ENCODE measurements around the gene CFAP73.
"Not testable (repeated sequence)": the region's sequence is repeated elsewhere in the genome, so short reads cannot be mapped to it uniquely, and the experiment has no call there.

CFAP73 gene

DNA sequence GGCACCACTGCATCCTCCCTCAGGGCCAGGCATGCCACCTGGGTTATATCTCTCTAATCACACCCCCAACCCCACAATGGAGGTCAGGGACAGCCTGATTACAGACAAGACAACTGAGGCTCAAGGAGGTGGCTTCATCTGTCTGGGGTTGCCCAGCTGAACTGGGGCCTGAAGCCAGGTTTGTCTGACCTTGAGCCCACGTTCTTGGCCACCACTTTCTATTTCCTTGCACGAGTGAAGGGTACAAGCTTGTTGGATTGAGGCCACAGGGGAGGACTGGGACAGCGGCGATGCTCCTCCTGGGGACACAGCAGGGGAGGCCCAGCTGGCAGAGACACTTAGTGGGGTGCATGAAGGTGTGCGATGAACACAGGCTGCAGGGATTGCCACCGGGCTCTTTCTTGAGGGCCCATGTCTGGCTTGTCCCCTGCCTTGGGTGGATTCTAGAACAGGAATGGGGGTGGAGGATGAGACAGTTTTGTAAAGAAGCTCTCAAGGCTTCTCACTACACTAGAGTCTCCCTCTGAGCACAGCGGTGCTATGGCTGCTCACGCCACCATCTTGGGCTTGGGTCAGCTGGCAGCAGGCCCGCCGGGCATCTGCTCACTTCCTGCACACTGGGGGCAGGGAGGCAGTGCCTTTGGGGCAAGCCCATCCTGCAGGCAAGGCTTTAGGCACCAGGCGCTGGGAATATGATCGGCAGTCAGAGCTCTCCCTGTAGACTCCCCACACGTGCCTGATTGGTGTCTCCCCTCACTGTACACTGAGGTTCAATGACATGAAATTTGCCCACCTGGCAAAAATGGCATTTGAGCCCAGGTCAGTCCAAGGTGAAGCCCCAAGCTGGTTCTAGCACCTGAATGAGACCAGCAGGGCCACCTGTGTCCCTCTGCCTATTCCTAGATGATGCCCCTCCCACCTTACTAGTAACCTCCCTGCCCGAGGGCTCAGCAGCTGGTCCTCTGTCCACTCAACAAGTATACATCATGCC, 52.0 kb downstream of the CFAP73 start:
- FAIRE-seq (no peak), DNase-seq (ENCODE audit: insufficient read length) (no peak)
- TF ChIP-seq TAF1 (IDR thresholded peaks at IDR 0.05; ENCODE audit: borderline replicate concordance, low read depth, low read length) (no peak), POLR2A (IDR thresholded peaks at IDR 0.05; ENCODE audit: low read depth, low read length) (no peak), POLR2AphosphoS5 (IDR thresholded peaks at IDR 0.05; ENCODE audit: low read depth, low read length) (no peak)

DNA sequence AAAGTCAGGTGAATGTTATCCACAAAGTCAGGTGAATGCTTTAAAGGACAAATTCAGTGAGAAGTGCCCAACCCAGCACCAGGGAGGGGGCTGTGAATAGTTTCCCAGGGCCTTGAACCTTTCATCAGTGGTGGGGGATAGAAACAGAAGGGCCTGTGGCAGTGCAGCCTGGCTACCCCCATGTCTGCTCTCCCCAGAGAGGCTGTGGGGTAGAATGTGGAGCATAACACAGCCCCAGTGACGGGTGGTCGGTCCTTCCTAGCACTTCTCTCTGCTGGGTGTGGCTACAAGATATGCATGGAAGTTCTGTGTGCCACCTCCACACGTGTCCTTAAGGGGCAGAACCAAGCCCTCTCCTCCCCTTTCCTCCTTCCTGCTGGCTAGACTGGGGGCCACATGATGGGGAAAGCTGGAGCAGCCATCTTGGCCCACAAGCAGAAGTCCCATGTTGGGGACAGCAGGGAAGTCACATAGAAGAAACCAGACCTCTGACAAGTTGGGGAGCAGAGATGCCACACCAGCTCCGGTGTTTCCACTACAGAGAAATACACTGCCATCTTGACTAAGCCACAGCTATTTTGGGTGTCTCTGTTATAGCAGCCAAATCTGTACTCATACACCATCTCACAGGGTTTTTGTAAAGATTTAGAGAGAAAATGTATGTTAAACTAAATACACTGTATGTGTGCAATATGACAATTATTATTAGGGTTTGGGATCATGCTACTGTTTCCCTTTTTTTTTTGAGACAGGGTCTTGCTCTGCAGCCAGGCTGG, 53.0 kb downstream of the CFAP73 start:
- TF ChIP-seq TAF1 (IDR thresholded peaks at IDR 0.05; ENCODE audit: borderline replicate concordance, low read depth, low read length), result no peak
- no peak for TF ChIP-seq POLR2AphosphoS5 (IDR thresholded peaks at IDR 0.05; ENCODE audit: low read depth, low read length)
- no peak for TF ChIP-seq POLR2A (IDR thresholded peaks at IDR 0.05; ENCODE audit: low read depth, low read length)
- FAIRE-seq (no peak), DNase-seq (ENCODE audit: insufficient read length) (no peak)

DNA sequence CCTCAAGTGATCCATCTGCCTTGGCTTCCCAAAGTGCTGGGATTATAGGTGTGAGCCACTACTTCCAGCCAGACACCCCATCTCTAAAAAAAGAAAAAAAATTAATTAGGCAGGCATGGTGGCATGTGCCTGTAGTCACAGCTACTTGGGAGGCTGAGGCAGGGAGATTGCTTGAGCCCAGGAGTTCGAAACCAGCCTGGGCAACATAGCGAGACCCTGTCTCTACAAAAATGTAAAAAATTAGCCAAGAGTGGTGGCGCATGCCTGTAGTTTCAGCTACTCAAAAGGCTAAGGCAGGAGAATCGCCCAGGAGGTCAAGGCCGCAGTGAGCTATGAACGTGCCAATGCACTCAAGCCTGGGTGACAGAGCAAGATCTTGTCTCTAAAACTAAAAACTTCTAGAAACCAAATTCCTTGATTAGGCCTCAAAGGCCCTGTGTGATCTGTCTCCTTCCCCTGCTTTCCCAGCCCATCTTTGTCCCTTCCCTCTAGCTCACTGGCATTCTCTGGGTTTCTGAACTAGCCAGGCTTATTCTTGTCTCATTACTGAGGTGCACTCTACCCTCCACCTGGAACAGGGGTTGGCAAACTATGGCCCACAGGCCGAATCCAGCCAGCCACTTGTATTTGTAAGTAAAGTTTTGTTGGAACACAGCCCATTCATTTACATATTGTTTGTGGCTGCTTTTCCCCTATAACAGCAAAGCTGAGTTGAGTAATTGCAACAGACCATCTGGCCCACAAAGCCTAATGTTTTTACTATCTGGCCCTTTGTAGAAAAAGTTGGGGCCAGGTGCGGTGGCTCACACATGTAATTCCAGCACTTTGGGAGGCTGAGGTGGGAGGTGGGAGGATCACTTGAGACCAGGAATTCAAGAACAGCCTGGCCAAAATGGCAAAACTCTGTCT, 54.6 kb downstream of the CFAP73 start:
- TF ChIP-seq POLR2A (IDR thresholded peaks at IDR 0.05; ENCODE audit: low read depth, low read length), result no peak
- TF ChIP-seq TAF1 (IDR thresholded peaks at IDR 0.05; ENCODE audit: borderline replicate concordance, low read depth, low read length), result no peak
- TF ChIP-seq POLR2AphosphoS5 (IDR thresholded peaks at IDR 0.05; ENCODE audit: low read depth, low read length), result no peak
- no peak for DNase-seq (ENCODE audit: insufficient read length)
- FAIRE-seq, result no peak

DNA sequence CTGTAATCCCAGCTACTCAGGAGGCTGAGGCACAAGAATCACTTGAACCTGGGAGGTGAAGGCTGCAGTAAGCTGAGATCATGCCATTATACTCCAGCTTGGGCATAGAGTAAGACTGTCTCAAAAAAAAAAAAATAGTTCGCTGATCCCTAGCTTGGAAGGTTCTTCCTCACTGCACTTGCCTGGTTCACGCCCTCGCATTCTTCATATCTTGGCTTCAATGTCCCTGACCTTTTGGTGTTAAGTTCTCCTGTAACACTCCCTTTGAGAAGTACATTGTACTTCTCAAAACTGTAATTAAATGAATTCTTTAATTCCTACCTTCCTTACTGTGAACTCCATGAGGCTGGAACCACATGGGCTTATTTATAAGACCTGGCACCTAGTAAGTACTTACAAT, 55.3 kb downstream of the CFAP73 start:
- no peak for FAIRE-seq
- no peak for TF ChIP-seq TAF1 (IDR thresholded peaks at IDR 0.05; ENCODE audit: borderline replicate concordance, low read depth, low read length)
- no peak for TF ChIP-seq POLR2AphosphoS5 (IDR thresholded peaks at IDR 0.05; ENCODE audit: low read depth, low read length)
- no peak for TF ChIP-seq POLR2A (IDR thresholded peaks at IDR 0.05; ENCODE audit: low read depth, low read length)
- DNase-seq (ENCODE audit: insufficient read length), result no peak

DNA sequence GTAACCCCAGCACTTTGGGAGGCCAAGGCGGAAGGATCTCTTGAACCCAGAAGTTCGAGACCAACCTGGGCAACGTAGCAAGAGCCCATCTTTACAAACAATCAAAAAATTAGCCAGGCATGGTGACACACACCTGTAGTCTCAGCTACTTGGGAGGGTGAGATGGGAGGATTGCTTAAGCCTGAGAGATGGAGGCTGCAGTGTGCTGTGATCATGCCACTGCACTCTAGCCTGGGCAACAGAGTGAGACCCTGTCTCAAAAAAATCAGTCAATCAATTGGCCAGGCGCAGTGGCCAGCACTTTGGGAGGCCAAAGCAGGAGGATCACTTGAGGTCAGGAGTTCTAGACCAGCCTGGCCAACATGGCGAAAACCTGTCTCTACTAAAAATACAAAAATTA, 57.3 kb downstream of the CFAP73 start:
- DNase-seq (ENCODE audit: insufficient read length); FAIRE-seq: not testable (repeated sequence)

DNA sequence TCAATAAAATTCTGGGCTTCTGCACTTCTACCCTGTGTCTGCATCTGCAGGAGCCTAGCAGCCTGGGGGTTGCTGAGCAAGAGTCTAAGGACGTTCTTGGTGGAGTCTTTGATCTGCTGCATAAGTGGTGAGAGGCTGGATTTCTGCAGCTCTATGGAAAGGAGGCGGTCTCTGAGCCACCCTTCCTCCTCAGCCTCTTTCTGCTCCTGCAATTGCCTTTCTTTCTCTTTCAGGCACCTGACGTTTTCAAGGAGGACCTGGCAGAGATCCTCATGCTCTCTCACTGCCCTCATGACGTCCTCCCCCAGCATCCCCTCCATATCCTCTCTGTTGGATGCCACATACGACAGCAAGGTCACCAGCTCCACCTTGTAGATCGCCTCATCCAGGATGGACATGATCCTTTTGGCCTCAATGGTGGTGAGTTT, 58.1 kb downstream of the CFAP73 start:
- DNase-seq (ENCODE audit: insufficient read length) (no peak), FAIRE-seq (no peak)
- TF ChIP-seq TAF1 (IDR thresholded peaks at IDR 0.05; ENCODE audit: borderline replicate concordance, low read depth, low read length) (no peak), POLR2AphosphoS5 (IDR thresholded peaks at IDR 0.05; ENCODE audit: low read depth, low read length) (no peak), POLR2A (IDR thresholded peaks at IDR 0.05; ENCODE audit: low read depth, low read length) (no peak)

DNA sequence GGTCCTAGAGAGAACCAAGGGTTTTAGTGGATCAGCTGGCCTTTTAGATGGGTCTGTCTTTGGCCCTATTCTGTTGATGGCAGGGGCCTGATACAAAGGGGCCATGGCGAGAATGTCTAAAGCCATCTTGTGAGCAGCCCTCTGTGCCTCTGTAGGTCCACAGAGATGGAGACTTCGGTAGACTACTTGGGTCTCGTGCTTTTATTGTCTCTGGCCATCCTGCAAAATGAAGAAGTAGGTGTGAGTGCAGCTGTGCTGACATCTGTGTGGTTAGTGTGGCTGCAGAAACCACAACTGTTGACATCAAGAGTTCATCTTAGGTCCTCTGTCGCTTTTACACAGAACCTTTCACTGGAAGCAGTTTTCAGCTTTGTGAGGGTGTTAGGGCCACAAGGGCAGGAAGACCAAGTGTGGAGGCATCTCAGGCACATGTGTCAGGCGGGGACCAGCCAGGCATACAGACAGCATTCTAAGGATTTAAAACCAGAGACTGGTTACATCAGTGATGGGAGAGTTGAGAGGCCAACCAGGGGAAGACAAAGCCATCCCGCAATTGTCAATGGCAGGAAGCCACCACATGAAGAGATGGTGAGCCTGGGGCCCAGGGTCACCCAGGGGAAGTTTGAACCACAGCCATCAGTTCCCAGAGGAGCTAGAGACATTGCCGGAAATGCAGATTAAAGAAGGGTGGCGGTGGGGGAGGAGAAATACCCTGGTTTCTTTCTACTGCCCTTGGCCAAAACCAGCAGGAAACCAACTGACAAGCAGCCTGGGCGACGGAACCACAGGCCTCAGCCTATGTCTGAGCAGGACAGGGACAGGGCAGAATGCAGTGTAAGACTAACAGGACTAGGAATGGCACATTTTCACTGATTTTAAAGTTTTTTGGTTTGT, 58.8 kb downstream of the CFAP73 start:
- no peak for DNase-seq (ENCODE audit: insufficient read length)
- peak; percentile 26; the same call in 1 of the 2 replicates for TF ChIP-seq POLR2A (IDR thresholded peaks at IDR 0.05; ENCODE audit: low read depth, low read length)
- TF ChIP-seq POLR2AphosphoS5 (IDR thresholded peaks at IDR 0.05; ENCODE audit: low read depth, low read length), result peak; percentile 54
- no peak for TF ChIP-seq TAF1 (IDR thresholded peaks at IDR 0.05; ENCODE audit: borderline replicate concordance, low read depth, low read length)
- peak; percentile 97 for FAIRE-seq
